Fibroblast of the aortic adventitia (primary cell): ENCODE measurements around the gene NEU3. TPM values are rescaled to one million over a fixed set of nuclear protein-coding genes. Genes with fewer than 3 reads are reported as not detected.

Source experiments
- DNase-seq: peaks from one replicate; pipeline ENCODE4 v3.0.0-alpha.2; 2010; ENCODE audit warnings: low read depth
- H3K4me3 ChIP-seq: 2 replicates; pipeline ENCODE4 v1.5.1; 2011; ENCODE audit warnings: low read depth, mild to moderate bottlenecking, control low read depth, low read length, moderate library complexity
- total RNA-seq: library from RNA; depleted of rRNA; stranded (reverse); fragments of >200 nt; gene quantifications from 2 replicates; pipeline ENCODE4 v1.2.3, GENCODE V29; 2012; ENCODE audit warnings: low replicate concordance
- TF ChIP-seq, protein P1 (sequence below): IDR thresholded peaks from 2 replicates; pipeline ENCODE4 v1.5.1; 2011; ENCODE audit warnings: mild to moderate bottlenecking, low read length, control low read depth, inconsistent platforms; ENCODE audit not compliant: insufficient read depth

Gene NEU3, protein sequence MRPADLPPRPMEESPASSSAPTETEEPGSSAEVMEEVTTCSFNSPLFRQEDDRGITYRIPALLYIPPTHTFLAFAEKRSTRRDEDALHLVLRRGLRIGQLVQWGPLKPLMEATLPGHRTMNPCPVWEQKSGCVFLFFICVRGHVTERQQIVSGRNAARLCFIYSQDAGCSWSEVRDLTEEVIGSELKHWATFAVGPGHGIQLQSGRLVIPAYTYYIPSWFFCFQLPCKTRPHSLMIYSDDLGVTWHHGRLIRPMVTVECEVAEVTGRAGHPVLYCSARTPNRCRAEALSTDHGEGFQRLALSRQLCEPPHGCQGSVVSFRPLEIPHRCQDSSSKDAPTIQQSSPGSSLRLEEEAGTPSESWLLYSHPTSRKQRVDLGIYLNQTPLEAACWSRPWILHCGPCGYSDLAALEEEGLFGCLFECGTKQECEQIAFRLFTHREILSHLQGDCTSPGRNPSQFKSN
- total RNA-seq = 2.9 and 5.2 TPM in 2 replicates

DNA sequence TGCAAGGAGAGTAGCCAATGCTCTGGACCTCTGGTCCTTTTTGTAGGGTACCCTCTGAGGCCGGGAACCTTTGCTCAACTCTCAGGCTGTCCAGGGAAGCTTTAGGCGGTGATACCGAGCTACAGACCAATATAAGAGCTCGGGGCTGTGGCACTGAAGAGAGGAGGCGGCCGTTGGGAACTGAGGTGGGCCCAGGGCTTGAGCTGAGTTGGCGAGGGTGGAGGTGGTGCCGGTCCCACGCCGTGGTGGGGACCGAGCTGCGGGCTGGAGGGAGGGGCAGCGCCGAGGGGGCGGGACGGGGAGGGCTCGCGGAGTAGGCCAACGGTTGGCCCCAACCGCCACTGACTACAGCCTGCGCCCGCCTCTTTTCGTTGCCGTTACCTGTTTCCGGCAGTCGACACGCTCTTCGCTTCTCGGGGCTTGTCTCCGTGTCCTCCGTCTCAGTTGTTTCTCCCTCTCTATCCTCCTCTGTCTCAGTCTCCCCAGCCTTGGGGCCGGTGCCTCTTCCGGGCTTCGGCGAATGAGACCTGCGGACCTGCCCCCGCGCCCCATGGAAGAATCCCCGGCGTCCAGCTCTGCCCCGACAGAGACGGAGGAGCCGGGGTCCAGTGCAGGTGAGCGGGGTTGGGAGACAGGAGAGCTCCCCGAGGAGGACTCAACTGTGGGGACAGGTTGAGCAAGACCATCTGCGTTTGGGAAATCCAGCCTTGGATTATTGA, at the start of gene NEU3:
NEU3 (plus strand) TSS at position 393 of the 719 bp plus-strand sequence; CDS start at position 521, 128 bp downstream.
- H3K4me3 ChIP-seq = peak within 1 kb of the TSS; percentile 72
- DNase-seq = peak; percentile 72
- TF ChIP-seq, protein P1, sequence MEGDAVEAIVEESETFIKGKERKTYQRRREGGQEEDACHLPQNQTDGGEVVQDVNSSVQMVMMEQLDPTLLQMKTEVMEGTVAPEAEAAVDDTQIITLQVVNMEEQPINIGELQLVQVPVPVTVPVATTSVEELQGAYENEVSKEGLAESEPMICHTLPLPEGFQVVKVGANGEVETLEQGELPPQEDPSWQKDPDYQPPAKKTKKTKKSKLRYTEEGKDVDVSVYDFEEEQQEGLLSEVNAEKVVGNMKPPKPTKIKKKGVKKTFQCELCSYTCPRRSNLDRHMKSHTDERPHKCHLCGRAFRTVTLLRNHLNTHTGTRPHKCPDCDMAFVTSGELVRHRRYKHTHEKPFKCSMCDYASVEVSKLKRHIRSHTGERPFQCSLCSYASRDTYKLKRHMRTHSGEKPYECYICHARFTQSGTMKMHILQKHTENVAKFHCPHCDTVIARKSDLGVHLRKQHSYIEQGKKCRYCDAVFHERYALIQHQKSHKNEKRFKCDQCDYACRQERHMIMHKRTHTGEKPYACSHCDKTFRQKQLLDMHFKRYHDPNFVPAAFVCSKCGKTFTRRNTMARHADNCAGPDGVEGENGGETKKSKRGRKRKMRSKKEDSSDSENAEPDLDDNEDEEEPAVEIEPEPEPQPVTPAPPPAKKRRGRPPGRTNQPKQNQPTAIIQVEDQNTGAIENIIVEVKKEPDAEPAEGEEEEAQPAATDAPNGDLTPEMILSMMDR = no peak

DNA sequence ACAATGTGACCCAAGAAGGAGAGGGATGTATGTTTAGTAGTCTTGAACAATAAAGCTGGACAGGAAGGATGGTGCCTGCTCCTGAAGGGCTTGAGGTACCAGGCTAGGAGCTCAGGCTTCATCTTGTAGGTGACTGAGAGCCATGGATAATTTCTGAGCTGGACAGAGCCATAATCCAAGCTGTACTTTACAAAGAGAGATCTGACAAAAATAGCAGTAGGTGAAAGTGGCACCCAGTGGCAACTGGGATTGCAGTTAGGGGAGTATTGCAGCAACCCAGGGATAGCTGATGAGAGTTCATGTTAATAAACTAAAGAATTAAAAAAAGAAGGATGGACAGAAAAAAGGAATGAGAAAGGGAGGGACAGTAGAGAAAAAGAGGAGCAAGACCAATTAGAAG, 47.2 kb upstream of the NEU3 start:
- TF ChIP-seq, protein P1 = no peak
- H3K4me3 ChIP-seq = no peak overlapping the region
- no peak for DNase-seq

DNA sequence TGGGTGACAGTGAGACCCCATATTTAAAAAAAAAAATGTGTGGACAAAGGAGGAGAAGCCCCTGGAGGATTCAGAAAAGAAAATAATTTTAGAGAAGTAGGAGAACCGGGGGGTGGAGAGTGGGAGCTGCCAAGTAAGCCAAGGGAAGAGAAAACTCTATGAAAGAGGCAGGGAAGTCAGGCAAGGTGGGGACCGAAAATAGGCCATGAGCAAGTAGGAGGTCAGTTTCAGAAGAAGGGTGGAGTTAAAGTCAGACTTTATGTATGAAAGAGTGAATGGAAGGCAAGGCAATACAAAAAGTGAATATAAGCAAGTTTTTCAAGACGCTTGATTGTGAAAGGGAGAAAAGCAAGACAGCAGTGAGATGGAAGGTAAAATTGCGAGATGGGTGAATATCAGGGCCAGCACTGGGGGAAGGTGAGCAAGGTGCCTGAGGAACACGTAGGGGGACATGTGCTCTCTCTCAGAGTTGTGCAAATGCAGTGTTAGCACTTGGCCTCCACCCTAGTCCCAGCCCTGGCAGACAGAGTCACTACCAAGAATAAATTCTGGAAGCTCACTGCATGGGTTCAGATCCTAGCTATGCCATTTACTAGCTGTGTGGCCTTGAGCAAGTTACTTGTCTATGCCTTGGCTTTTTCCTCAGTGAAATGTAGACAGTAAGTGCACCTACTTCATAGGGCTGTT, 46.5 kb upstream of the NEU3 start:
- no peak for DNase-seq
- TF ChIP-seq, protein P1 = no peak
- H3K4me3 ChIP-seq = no peak overlapping the region

DNA sequence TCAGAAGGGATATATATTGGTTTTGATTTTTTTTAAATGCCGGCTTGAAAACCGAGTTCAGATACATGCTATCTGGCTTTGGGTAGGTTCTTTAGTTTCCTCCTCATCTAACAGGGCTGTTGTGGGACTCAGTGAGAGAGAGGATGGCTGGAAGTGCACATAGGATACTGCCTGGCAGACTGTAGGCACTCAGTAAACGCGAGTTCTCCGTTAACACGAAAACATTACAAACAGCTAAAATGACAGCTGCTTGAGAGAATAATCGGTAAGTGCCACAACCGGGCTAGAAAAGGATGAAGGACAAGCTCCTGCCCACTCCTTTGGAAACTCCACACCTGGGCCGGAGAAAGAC, 40.2 kb upstream of the NEU3 start:
- H3K4me3 ChIP-seq = peak overlapping the region; percentile 99
- TF ChIP-seq, protein P1 = no peak
- peak; percentile 34 for DNase-seq

DNA sequence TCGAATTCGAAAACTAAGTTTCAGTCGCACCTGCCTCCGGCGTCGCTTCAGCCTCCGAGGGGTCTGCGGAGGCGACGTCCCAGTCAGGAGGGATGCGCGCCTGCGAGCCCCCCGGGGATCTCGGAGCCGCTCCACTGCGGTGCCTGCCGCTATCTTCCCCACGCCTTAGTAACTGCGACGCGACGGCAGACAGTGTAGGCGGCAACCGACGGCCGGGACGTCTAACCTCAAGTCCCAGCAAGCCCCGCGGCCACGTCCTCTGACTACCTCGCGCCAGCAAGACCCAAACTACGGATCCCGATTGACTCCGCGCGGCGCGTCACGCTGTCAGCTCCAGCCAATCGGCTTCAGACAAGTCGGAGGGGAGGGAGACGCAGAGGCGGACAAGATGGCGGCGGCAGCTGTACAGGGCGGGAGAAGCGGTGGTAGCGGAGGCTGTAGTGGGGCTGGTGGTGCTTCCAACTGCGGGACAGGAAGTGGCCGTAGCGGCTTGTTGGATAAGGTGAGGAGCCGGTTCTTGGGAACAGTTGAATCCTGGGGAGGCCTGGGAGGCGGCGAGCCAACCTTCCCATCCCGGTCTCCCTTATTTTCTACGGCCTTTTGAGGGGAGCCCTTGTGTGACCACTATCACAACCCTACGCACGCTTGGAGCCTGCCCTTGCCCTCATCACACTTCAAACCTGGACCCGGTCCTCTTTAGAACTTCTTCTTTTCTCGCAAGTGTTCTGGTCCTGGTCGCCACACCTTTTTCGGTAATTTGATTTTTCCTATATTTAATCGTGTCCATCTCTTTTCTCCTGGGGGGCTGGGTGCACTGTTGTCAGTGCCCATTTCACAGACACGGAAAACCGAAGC, 39.6 kb upstream of the NEU3 start, which contains the start of the genes SPCS2 and XRRA1:
SPCS2 (plus strand) TSS at position 369 of the 855 bp plus-strand sequence; CDS start at position 389, 20 bp downstream.
XRRA1 (minus strand) TSS at position 194 of the 855 bp plus-strand sequence. CDS start 8,213 bp downstream, outside the sequence.
- peak; percentile 98 for DNase-seq
- H3K4me3 ChIP-seq = peak within 1 kb of the TSS; percentile 99
- TF ChIP-seq, protein P1 = no peak
